ENCODE results near the gene DNAH11.

DNA sequence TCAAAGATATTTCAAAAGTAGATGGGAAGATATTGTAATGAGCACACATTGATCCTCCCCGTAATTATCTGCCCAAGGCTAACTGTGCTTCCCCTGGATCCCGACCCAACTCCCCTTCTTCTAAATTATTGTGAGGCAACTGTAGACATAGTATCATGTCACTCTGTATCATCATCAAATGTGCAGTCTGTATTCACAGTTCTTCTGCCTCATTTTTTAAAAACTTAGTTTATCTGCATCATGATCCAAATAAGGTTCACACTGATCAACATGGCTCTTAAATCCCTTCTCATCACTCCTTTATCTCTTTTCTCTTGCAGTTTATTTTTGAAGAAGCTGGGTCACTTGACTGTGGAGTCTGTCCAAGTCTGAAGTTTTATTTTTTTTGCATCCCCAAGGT, 375.4 kb downstream of the DNAH11 start:
- TF ChIP-seq, protein P1, sequence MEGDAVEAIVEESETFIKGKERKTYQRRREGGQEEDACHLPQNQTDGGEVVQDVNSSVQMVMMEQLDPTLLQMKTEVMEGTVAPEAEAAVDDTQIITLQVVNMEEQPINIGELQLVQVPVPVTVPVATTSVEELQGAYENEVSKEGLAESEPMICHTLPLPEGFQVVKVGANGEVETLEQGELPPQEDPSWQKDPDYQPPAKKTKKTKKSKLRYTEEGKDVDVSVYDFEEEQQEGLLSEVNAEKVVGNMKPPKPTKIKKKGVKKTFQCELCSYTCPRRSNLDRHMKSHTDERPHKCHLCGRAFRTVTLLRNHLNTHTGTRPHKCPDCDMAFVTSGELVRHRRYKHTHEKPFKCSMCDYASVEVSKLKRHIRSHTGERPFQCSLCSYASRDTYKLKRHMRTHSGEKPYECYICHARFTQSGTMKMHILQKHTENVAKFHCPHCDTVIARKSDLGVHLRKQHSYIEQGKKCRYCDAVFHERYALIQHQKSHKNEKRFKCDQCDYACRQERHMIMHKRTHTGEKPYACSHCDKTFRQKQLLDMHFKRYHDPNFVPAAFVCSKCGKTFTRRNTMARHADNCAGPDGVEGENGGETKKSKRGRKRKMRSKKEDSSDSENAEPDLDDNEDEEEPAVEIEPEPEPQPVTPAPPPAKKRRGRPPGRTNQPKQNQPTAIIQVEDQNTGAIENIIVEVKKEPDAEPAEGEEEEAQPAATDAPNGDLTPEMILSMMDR (IDR thresholded peaks at IDR 0.05): no peak
- TF ChIP-seq POLR2A (IDR thresholded peaks at IDR 0.05): no peak
- TF ChIP-seq POLR2AphosphoS5 (IDR thresholded peaks at IDR 0.05): no peak

Data from prostate gland (tissue), 2 donors.